Endometrial microvascular endothelial cells (primary cell): Measurements from ENCODE around the gene VANGL2. TPM values are rescaled to one million over a fixed set of nuclear protein-coding genes. Genes with fewer than 3 reads are reported as not detected.
"Not testable (repeated sequence)": the region's sequence is repeated elsewhere in the genome, so short reads cannot be mapped to it uniquely, and the experiment has no call there.

Experiments used
- in situ Hi-C: cut with HindIII; loops from 2 replicates; pipeline ENCODE4 v1.10.0; 2017; ENCODE audit warnings: low sequenced_read_pairs, low pct_unique_long_range_greater_than_20kb; ENCODE audit errors: inconsistent ontology term
- total RNA-seq: library from RNA; depleted of rRNA; stranded (reverse); fragments of >200 nt; gene quantifications from one replicate; pipeline ENCODE4 v1.2.3, GENCODE V29; 2015; ENCODE audit errors: inconsistent ontology term

Gene VANGL2
- total RNA-seq, 1 donor from 2014 or later: not detected

DNA sequence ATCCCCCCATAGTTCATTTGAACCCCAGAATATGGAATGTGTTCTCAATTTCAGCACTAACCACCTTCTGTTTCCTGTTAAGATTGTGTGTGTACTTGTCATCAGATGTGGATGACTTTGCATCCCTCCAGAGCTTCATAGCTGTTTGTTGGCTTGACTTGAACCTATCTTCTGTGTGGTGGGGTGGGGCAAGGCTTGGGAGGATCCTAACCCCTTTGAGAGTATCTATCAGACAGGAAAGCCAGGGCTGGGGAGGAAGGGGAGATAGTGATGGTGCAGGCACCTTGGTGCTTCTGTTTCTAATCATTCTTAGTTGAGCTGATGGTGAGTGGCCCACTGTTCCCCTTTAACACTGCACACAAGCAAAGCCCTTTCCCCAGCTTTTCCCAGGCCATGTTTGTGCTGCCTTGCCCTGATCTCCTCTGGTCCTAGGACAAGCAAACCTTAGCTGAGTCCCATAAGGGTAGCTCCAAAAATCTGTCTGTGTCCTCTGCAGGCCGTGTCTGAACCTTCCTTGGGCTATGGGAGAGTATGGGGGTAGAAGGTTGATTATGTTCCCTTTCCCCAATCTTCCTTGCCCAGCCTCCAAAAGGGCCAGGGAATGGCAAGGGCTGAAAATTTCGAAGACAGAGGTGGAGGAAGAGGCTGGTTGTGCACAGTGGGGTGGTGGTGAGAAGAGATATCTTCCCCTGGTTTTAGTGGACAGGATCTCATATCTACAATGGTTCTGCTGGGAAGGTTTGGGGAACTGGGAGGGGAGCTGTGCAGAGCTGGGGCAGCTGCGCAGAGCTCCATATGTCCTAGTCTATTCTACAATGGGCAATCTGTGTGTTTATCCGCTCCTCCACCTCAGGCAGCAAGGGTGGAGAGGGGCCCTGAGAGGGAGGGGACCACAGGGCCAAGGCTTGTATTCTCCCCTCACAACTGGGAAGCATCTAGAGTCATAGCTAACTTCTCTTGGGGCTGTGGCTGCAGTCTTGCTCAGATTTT, 32.1 kb upstream of the VANGL2 start:
- in situ Hi-C loops: no loop called here

DNA sequence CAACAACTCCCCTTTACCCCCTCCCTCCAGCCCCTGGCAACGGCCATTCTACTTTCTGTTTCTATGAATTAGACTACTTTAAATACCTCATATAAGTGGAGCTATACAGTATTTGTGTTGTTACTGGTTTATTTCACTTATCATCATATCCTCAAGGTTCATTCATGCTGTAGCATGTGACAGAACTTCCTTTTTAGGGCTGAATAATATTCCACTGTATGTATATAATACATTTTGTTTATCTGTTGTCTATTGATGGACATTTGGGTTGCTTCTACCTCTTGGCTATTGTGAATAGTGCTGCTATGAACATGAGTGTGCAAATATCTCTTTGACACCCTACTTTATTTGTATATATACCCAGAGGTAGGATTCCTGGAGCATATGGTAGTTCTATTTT, 31.3 kb upstream of the VANGL2 start:
- in situ Hi-C loops: no loop called here

DNA sequence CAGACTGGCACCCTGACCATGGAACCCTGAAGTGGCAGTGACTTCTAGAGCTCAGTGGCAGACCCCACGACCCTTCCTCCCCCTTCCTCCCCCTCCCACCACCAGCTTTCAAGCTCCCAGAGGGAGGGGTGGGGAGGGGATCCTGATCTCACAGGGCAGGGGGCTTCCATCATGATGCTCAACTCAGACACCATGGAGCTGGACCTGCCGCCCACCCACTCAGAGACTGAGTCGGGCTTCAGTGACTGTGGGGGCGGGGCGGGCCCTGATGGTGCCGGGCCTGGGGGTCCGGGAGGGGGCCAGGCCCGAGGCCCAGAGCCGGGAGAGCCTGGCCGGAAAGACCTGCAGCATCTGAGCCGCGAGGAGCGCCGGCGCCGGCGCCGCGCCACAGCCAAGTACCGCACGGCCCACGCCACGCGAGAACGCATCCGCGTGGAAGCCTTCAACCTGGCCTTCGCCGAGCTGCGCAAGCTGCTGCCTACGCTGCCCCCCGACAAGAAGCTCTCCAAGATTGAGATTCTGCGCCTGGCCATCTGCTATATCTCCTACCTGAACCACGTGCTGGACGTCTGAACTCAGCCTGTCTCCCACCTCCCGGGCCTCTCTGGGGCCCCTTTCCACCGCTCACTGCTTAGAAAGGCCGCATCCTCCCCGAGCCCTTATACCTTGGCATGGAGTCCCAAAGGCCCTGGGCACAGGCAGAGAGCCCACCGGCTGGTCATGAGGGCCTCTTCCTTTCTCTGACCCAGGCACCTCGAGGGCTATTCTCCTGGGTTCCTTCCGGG, 29.6 kb upstream of the VANGL2 start:
- in situ Hi-C loops: no loop called here

GRCh38 chr1:160371346-160371631, 29.1 kb upstream of the VANGL2 start:
- in situ Hi-C loops: no loop called here

GRCh38 chr1:160371756-160372155, 28.6 kb upstream of the VANGL2 start:
- in situ Hi-C loops: no loop called here

DNA sequence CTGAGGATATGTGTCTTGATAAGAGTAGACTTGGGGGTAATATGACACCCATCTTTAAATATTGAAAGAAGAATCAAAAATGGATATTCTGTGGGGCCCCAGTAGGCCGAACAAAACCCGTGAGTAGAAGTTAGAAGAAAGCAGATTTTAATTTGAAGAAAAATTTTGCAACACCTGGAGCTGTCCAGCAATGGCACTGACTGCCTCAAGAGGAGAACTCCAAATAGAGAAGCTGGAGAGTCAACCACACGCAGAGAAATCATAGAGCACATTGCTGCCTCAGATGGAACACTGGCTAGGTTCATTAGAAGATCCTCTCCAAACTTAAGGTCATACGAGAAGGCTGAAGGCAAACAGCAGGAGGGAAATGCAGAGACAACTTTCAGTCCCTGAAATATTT, 26.7 kb upstream of the VANGL2 start:
- in situ Hi-C loops: no loop called here

DNA sequence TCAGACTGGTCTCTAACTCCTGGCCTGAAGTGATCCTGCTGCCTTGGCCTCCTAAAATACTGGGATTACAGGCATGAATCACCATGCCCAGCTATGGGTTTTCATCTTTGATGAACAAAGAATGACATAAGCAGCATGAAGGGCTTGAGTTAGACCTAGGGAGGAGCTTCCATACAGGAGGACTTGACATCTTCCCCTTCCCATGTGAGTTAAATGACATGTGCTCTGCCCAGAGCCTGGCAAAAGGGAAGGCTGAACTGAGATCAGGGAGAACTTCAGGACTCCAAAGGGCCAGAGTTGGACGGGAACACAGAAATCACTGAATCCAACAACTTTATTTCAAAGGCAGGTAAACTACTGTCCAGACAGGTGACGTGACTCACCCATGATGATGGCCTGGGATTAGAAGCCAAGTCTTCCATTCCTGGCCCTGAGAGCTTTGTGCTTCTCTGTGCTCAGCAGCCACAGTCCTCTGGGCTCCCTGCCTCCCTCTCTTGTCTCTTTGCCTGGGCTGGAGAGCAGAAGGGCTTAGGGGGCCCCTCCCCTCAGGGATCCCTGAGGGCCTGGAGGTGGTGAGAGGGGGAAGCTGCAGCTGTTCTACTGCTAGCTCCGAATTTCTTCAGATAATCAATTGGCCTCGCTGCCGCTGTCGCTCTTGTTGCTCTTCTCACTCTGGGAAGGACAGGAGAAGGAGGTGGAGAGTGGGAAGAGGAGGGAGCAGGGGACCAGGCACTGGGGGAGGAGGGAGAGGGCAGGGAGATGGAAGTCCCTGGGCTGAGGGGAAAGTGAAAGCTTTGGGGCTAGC, 25.9 kb upstream of the VANGL2 start:
- in situ Hi-C loops: no loop called here

- in situ Hi-C loops: no loop called here
These were observed 24.4 kb upstream of the VANGL2 start for GRCh38 chr1:160375788-160376524.

GRCh38 chr1:160376525-160377131, 23.7 kb upstream of the VANGL2 start:
- in situ Hi-C loops: no loop called here

DNA sequence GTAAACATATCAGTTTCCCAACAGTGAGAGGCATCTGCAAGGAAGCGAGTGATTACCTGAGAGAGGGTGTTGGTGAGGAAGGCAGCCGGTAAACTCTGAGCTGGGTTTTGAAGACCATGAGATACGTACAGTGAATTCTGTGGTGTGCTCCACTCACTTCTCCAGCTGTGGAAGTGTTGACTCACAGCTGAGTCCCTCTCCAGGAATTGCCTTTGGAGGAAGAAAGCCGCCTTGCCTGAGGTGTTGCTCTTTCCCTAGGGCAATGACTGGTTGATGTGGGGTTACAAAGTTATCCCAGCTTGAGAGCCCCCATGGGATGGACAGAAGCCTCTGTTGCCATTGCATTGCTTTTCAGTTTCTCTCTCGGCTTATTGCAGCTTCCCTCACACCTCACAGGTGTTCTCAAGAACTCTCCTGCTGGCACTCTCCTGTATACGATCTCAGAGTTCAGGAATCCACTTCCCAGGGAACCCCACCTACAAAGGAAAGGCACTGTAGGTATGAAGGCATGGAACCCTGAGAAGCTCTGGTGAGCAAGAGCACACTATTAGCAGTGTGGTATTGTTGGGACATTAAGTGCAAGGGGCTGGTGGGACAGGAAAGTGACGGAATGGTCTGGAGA, 22.7 kb upstream of the VANGL2 start:
- in situ Hi-C loops: no loop called here

GRCh38 chr1:160384812-160385211, 15.6 kb upstream of the VANGL2 start:
- in situ Hi-C loops: not testable (repeated sequence)

- in situ Hi-C loops: not testable (repeated sequence)
These were observed 12.0 kb upstream of the VANGL2 start for GRCh38 chr1:160388406-160388805.

DNA sequence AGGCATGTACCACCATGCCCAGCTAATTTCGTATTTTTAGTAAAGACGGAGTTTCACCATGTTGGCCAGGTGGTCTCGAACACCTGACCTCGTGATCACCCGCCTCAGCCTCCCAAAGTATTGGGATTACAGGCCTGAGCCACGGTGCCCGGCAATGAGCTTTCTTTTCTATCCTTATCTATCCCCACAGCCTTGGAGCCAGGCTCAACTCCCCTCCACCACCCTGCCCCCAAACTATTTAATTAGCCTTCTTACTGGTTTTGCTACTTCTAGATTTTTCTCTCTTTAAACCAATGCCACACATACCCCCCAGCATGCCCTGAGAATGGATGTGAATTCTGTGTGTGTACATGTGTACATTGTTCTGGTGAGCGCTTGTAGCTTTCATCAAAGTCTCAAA, 5.7 kb upstream of the VANGL2 start:
- in situ Hi-C loops: no loop called here

GRCh38 chr1:160397651-160398050, 2.7 kb upstream of the VANGL2 start:
- in situ Hi-C loops: no loop called here

DNA sequence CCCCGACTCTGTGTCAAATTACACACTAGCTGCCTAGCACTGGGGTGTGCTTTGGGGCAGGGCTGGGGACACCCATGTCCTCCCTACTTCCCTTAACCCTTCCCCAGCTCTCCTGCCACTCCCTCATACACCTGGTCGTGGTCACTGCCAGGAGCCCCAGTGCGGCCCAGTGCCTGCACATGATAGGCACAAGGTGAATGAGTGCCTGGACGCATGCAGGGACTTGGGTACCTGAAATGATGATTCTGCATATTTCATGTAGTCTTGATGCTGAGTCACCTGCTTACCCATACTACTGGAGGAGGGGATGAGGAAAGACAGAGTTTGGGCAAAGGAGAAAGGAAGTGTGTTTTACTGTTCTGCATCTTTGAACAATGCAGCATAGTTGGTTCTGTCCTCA, 1.5 kb upstream of the VANGL2 start:
- in situ Hi-C loops: no loop called here

GRCh38 chr1:160399544-160400222, 681 bp upstream of the VANGL2 start:
- in situ Hi-C loops: no loop called here

DNA sequence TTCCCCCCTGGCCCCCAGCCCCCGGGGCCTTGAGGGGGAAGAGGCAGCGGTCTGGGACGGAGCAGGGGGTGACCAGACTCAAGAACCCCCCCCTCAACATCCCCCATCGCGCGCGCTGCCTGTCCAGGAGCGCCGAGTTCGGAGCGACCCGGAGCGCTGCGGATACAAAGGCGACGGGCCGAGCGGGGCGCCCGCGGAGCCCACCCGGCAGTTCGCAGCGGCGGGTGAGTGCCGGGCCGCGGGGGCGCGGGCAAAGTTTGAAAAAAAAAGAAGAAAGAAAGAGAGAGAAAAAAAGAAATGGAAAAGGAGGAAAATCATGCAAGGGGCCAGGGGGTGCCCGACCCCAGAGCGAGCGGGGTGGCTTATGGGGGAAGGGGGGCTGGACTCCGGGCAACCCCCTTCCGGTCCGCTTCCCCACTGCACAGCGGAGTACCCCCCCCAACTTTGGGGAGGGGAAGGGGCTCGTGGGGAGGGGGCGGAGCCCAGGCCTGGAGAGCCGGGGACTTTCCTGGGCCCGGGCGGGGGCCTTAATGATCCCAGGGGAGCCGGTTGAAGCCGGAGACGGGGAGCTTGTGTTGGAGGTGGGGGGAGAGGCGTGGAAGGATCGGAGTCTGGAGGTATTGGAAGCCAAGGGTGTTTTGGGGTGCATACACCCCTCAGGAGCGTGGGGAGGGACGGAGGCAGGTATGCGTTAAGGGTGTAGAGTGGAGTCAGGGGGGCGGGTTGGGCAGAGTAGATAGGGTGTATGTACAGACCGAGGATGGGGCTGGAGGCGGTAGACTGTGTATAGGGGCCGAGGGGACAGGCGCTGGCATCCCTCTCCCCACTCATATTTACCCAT, 502 bp downstream of the VANGL2 start:
- in situ Hi-C loops: no loop called here
